OCI-LY3 (cell line): ENCODE results near the gene NFIB.

Experiments
- EZH2phosphoT487 ChIP-seq: fragments of 200-600 bp; shearing (Covaris generic); IDR thresholded peaks from 2 replicates; pipeline ENCODE4 v1.6.1; 2018; ENCODE audit warnings: antibody characterized with exemption, mixed run types, low read depth
- TF ChIP-seq, protein P1 (sequence below): fragments of 200-600, 300-600 bp; sonication (generic); IDR thresholded peaks from 2 replicates; pipeline ENCODE4 v1.5.1; 2014; ENCODE audit warnings: antibody characterized with exemption, low read length, low read depth

DNA sequence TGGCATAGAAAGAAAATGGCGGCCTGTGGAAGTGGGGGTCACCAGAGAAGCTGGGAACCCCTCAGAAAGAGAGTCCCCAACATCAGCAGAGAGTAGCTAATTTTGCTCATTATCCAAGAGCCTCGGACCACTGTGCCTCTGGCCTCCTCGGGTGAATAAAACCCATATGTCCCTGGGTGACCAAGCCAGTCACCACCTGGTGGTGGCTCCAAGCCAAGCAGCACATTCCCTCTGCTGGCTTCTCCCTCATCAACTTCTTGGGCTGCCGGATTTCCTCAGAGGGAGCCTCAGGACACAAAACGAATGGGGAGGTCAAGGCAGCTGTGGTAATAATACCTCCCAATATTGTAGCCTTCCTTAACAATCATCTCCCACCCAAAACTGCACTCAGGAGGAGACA is 242.5 kb downstream of the NFIB start:
- TF ChIP-seq, protein P1, sequence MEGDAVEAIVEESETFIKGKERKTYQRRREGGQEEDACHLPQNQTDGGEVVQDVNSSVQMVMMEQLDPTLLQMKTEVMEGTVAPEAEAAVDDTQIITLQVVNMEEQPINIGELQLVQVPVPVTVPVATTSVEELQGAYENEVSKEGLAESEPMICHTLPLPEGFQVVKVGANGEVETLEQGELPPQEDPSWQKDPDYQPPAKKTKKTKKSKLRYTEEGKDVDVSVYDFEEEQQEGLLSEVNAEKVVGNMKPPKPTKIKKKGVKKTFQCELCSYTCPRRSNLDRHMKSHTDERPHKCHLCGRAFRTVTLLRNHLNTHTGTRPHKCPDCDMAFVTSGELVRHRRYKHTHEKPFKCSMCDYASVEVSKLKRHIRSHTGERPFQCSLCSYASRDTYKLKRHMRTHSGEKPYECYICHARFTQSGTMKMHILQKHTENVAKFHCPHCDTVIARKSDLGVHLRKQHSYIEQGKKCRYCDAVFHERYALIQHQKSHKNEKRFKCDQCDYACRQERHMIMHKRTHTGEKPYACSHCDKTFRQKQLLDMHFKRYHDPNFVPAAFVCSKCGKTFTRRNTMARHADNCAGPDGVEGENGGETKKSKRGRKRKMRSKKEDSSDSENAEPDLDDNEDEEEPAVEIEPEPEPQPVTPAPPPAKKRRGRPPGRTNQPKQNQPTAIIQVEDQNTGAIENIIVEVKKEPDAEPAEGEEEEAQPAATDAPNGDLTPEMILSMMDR, result no peak
- no peak for TF ChIP-seq EZH2phosphoT487
